Measurements from ENCODE around the gene CABLES1. TPM values are rescaled to one million over a fixed set of nuclear protein-coding genes. Genes with fewer than 3 reads are reported as not detected.

CABLES1 gene
- total RNA-seq, 2 experiments from 2014 or later = not detected

DNA sequence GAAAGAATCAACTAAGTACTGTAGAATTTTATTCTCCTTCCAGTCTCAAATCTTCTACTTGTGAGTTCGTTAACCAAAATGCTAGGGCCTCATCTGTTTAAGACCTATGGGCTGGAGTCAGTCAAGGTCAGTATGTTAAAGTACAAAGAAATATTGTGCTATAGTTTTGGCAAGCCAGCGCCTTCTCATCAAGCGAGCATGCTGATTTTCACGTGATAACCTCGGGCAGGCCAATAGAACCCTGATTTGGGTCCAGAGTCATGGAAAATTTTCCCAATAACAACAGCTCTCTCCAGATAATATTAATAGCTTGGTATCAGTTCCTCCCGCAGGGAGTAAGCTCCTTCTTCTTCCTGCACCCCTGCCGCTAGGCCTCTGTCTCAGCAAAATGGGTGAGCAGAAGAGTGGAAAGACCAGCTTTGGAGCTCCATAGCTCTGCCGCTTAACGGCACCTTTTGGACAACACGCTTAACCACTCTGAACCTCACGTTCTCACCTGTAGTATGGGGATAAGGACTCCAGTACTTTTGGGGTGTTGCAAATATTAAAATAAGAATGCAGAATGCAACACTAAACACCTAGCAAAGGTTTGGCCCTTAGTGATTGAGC, 11.7 kb downstream of the CABLES1 start:
- H3K4me1 Mint-ChIP-seq (ENCODE audit: low read depth) = no peaks in the 10 kb centered on the region
- ATAC-seq (ENCODE audit: poor library complexity) (no peak), DNase-seq (no peak)
- ChIA-PET POLR2A (no interaction called here), CTCF (interaction anchor here (0.7 kb wide), 1 partner anchor 313 kb away, joined by 3 read pairs; no protein-coding TSS in a partner anchor)
- Histone ChIP-seq H3K4me3 (ENCODE audit: low read length) (no peak overlapping the region), H3K27ac (ENCODE audit: low read depth in 1 of 2, low read length in 2 of 2) (no peak overlapping the region), H3K36me3 (ENCODE audit: insufficient read depth, low read length) (no peaks in the 10 kb centered on the region), H3K4me1 (ENCODE audit: insufficient read depth, low read length) (peaks cover 3% of the 10 kb centered on the region), H3K27me3 (ENCODE audit: control insufficient read depth in 1 of 2, insufficient read depth in 2 of 2, low read length in 2 of 2) (no peaks in the 10 kb centered on the region), H3K9me3 (ENCODE audit: control insufficient read depth in 1 of 2, insufficient read depth in 1 of 2, low read length in 2 of 2) (no peaks in the 10 kb centered on the region)
- intact Hi-C loops (cut with DNase I, micrococcal nuclease) = no loop called here
- no peaks in the 10 kb centered on the region for H3K9me3 Mint-ChIP-seq
- H3K27me3 Mint-ChIP-seq = no peaks in the 10 kb centered on the region
- TF ChIP-seq, protein P1, sequence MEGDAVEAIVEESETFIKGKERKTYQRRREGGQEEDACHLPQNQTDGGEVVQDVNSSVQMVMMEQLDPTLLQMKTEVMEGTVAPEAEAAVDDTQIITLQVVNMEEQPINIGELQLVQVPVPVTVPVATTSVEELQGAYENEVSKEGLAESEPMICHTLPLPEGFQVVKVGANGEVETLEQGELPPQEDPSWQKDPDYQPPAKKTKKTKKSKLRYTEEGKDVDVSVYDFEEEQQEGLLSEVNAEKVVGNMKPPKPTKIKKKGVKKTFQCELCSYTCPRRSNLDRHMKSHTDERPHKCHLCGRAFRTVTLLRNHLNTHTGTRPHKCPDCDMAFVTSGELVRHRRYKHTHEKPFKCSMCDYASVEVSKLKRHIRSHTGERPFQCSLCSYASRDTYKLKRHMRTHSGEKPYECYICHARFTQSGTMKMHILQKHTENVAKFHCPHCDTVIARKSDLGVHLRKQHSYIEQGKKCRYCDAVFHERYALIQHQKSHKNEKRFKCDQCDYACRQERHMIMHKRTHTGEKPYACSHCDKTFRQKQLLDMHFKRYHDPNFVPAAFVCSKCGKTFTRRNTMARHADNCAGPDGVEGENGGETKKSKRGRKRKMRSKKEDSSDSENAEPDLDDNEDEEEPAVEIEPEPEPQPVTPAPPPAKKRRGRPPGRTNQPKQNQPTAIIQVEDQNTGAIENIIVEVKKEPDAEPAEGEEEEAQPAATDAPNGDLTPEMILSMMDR (IDR thresholded peaks at IDR 0.05) = no peak
- no peak overlapping the region for H3K27ac Mint-ChIP-seq
- no peak overlapping the region for H3K4me3 Mint-ChIP-seq
- no peaks in the 10 kb centered on the region for H3K36me3 Mint-ChIP-seq (ENCODE audit: low read depth)

DNA sequence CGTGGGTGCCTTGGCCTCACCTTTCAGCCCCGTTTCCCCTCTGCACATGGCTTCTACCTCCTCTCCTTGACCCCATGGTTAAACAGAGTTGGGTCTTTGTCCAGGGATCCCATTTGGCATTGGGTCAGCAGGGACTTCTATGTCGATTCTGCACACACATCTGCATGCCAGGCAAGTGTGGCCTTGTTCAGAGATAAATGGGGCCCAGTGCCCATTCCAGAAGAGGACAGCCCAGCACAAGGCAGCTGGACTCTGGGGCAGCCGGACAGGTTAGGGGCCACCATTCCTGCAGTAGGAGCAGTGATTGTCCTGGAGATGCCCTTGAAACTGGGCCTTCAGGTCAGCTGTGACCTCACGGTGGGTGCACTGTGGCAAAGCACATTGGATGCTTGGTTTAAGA, 13.1 kb downstream of the CABLES1 start:
- ATAC-seq (ENCODE audit: poor library complexity) (no peak), DNase-seq (no peak)
- intact Hi-C loops (cut with DNase I, micrococcal nuclease) = no loop called here
- Histone ChIP-seq H3K4me1 (ENCODE audit: insufficient read depth, low read length) (no peaks in the 10 kb centered on the region), H3K27me3 (ENCODE audit: control insufficient read depth in 1 of 2, insufficient read depth in 2 of 2, low read length in 2 of 2) (no peaks in the 10 kb centered on the region), H3K4me3 (ENCODE audit: low read length) (no peak overlapping the region), H3K27ac (ENCODE audit: low read depth in 1 of 2, low read length in 2 of 2) (no peak overlapping the region), H3K9me3 (ENCODE audit: control insufficient read depth in 1 of 2, insufficient read depth in 1 of 2, low read length in 2 of 2) (no peaks in the 10 kb centered on the region), H3K36me3 (ENCODE audit: insufficient read depth, low read length) (no peaks in the 10 kb centered on the region)
- Mint-ChIP-seq H3K9me3 (no peaks in the 10 kb centered on the region), H3K27ac (no peak overlapping the region), H3K27me3 (no peaks in the 10 kb centered on the region), H3K4me3 (no peak overlapping the region), H3K36me3 (ENCODE audit: low read depth) (no peaks in the 10 kb centered on the region), H3K4me1 (ENCODE audit: low read depth) (no peaks in the 10 kb centered on the region)
- CTCF ChIA-PET = no interaction called here
- TF ChIP-seq, protein P1 (IDR thresholded peaks at IDR 0.05) = no peak
- POLR2A ChIA-PET = no interaction called here

DNA sequence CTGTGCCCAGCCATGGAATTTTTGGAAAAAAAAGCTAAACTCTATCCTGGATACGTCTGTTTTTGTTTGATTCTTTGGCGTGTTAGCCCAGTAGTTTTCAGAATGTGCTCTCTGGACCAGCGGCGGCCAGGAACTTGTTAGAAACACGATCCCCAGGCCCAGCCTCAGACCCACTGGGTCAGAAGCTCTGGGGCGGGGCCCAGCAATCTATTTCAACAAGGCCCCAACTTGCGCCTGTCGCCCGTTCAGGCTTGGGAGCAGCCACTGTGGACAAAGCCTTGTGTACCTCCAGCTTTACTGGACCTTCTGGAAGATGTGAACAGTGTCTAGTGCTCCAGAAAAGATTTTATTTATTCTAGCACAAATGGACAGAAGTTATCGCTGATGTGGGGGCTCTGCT, 14.3 kb downstream of the CABLES1 start:
- ChIA-PET CTCF (no interaction called here), POLR2A (no interaction called here)
- Histone ChIP-seq H3K27me3 (ENCODE audit: control insufficient read depth in 1 of 2, insufficient read depth in 2 of 2, low read length in 2 of 2) (no peaks in the 10 kb centered on the region), H3K36me3 (ENCODE audit: insufficient read depth, low read length) (no peaks in the 10 kb centered on the region), H3K4me3 (ENCODE audit: low read length) (no peak overlapping the region), H3K4me1 (ENCODE audit: insufficient read depth, low read length) (no peaks in the 10 kb centered on the region), H3K9me3 (ENCODE audit: control insufficient read depth in 1 of 2, insufficient read depth in 1 of 2, low read length in 2 of 2) (no peaks in the 10 kb centered on the region), H3K27ac (ENCODE audit: low read depth in 1 of 2, low read length in 2 of 2) (no peak overlapping the region)
- Mint-ChIP-seq H3K27me3 (no peaks in the 10 kb centered on the region), H3K9me3 (no peaks in the 10 kb centered on the region), H3K27ac (no peak overlapping the region), H3K36me3 (ENCODE audit: low read depth) (no peaks in the 10 kb centered on the region), H3K4me1 (ENCODE audit: low read depth) (no peaks in the 10 kb centered on the region), H3K4me3 (no peak overlapping the region)
- ATAC-seq (ENCODE audit: poor library complexity) (no peak), DNase-seq (no peak)
- TF ChIP-seq, protein P1 (IDR thresholded peaks at IDR 0.05) = no peak
- intact Hi-C loops (cut with DNase I, micrococcal nuclease) = no loop called here
